ENCODE results near the gene FUCA2.

DNA sequence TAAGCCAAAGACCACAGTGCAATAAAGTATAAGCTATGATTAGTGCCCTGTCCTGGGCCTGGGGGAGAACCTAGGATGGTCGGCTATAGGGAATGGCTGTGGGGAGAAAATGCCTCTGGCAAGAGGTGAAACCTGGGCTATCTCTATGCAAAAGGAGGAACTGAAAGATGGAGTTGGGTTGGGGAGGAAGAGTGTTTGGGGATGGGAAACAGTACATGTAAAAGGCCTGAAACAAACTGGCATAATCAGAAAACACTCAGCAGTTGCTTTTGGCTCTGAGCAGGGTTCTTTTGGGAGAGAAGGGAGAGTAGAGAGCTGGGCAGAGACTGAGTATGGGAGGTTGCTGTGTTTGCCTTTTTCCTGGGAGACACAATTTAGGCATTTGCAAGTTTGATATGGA lies 31.9 kb upstream of the FUCA2 start:
- TF ChIP-seq, protein P1, sequence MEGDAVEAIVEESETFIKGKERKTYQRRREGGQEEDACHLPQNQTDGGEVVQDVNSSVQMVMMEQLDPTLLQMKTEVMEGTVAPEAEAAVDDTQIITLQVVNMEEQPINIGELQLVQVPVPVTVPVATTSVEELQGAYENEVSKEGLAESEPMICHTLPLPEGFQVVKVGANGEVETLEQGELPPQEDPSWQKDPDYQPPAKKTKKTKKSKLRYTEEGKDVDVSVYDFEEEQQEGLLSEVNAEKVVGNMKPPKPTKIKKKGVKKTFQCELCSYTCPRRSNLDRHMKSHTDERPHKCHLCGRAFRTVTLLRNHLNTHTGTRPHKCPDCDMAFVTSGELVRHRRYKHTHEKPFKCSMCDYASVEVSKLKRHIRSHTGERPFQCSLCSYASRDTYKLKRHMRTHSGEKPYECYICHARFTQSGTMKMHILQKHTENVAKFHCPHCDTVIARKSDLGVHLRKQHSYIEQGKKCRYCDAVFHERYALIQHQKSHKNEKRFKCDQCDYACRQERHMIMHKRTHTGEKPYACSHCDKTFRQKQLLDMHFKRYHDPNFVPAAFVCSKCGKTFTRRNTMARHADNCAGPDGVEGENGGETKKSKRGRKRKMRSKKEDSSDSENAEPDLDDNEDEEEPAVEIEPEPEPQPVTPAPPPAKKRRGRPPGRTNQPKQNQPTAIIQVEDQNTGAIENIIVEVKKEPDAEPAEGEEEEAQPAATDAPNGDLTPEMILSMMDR (IDR thresholded peaks at IDR 0.05 in 8 of 11, conservative IDR thresholded peaks at IDR 0.05 in 3 of 11): no peak
- TF ChIP-seq POLR2A (IDR thresholded peaks at IDR 0.05) (no peak), POLR2AphosphoS5 (IDR thresholded peaks at IDR 0.05) (no peak)
